Esophagus squamous epithelium (tissue), 4 donors: ENCODE data around the gene MT1HL1.

Source experiments
- POLR2A ChIP-seq, 4 donors: fragments of 450-650 bp; IDR thresholded peaks; one replicate each; pipeline ENCODE4 v1.6.1; 2017; ENCODE audit warnings: antibody characterized with exemption in 4 of 4, mild to moderate bottlenecking in 4 of 4, moderate library complexity in 3 of 4
- TF ChIP-seq, protein P1 (sequence below), 6 experiments: fragments of 450-650 bp in 4 of 6; fragments of 200-600 bp in 2 of 6; sonication (generic) in 2 of 6; IDR thresholded peaks; one replicate each; pipeline ENCODE4 v1.5.1; 2016 to 2019; ENCODE audit warnings: antibody characterized with exemption in 6 of 6, mild to moderate bottlenecking in 4 of 6, moderate library complexity in 4 of 6

DNA sequence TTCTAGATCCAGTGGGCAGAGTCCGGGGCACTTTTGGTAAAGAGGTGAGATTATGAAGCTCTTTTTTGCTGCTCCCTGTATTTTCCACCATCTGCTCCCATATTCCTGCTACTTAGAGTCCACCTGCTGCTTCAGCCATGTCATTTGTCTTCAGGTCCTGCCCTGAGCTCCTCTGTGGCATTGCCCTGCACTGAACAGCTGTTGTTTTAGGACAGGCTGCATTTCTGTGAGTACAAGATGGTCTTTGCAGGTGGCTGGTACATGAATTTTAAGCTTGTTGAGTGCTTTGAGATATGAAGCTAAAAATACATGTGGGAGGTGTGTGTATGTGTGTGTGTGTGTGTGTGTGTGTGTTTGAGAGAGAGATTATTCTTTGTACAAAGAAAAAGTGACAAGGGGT, 21.9 kb downstream of the MT1HL1 start:
- TF ChIP-seq, protein P1, sequence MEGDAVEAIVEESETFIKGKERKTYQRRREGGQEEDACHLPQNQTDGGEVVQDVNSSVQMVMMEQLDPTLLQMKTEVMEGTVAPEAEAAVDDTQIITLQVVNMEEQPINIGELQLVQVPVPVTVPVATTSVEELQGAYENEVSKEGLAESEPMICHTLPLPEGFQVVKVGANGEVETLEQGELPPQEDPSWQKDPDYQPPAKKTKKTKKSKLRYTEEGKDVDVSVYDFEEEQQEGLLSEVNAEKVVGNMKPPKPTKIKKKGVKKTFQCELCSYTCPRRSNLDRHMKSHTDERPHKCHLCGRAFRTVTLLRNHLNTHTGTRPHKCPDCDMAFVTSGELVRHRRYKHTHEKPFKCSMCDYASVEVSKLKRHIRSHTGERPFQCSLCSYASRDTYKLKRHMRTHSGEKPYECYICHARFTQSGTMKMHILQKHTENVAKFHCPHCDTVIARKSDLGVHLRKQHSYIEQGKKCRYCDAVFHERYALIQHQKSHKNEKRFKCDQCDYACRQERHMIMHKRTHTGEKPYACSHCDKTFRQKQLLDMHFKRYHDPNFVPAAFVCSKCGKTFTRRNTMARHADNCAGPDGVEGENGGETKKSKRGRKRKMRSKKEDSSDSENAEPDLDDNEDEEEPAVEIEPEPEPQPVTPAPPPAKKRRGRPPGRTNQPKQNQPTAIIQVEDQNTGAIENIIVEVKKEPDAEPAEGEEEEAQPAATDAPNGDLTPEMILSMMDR (IDR thresholded peaks at IDR 0.05): no peak
- TF ChIP-seq POLR2A (IDR thresholded peaks at IDR 0.05): no peak
